HK-2 (cell line): Measurements from ENCODE around the gene LPIN3.
"Not testable (repeated sequence)": the region's sequence is repeated elsewhere in the genome, so short reads cannot be mapped to it uniquely, and the experiment has no call there.

ENCODE experiments used
- DNase-seq: peaks from one replicate; pipeline ENCODE4 v3.0.0-alpha.2; 2018; ENCODE audit not compliant: unreplicated experiment

LPIN3 gene, protein sequence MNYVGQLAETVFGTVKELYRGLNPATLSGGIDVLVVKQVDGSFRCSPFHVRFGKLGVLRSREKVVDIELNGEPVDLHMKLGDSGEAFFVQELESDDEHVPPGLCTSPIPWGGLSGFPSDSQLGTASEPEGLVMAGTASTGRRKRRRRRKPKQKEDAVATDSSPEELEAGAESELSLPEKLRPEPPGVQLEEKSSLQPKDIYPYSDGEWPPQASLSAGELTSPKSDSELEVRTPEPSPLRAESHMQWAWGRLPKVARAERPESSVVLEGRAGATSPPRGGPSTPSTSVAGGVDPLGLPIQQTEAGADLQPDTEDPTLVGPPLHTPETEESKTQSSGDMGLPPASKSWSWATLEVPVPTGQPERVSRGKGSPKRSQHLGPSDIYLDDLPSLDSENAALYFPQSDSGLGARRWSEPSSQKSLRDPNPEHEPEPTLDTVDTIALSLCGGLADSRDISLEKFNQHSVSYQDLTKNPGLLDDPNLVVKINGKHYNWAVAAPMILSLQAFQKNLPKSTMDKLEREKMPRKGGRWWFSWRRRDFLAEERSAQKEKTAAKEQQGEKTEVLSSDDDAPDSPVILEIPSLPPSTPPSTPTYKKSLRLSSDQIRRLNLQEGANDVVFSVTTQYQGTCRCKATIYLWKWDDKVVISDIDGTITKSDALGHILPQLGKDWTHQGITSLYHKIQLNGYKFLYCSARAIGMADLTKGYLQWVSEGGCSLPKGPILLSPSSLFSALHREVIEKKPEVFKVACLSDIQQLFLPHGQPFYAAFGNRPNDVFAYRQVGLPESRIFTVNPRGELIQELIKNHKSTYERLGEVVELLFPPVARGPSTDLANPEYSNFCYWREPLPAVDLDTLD

DNA sequence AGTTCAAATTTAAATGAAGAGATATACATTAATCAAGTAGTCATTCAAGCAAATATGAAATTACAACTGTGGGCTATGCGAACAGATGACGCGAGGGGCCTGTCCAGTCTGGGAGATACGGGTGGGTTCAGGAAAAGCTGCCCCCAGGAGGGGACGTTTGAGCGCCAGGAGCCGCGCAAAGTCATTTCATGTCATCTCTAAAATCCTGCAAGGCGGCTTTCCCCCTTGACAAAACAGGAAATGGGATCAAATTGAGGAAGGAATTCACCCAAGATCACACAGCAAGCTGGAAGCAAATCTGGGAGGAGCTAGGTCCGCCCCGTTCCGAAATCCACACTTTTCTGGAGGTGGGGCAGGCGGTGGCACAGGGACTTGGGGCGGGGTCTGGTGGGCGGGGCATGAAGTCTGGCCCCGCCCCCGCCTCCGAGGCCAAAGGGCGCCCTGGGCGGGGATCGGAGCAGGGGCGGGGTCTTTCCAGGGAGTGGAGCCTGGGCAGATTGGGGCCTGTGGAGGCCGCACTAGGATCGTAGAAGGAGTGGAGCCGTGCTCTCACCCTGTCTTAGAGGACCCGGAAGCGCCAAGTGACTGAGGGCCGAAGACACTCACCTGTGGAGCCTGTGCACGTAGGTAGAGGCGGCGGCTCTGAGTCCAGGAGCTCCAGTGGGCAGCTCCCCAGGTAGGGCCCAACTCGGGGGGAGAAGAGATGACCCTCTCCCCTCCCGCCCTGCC, at the start of gene LPIN3:
TSS of gene LPIN3 (plus strand) at position 495 of the 729 bp plus-strand sequence. CDS start 4,983 bp downstream, outside the sequence.
- DNase-seq, result peak; percentile 99

DNA sequence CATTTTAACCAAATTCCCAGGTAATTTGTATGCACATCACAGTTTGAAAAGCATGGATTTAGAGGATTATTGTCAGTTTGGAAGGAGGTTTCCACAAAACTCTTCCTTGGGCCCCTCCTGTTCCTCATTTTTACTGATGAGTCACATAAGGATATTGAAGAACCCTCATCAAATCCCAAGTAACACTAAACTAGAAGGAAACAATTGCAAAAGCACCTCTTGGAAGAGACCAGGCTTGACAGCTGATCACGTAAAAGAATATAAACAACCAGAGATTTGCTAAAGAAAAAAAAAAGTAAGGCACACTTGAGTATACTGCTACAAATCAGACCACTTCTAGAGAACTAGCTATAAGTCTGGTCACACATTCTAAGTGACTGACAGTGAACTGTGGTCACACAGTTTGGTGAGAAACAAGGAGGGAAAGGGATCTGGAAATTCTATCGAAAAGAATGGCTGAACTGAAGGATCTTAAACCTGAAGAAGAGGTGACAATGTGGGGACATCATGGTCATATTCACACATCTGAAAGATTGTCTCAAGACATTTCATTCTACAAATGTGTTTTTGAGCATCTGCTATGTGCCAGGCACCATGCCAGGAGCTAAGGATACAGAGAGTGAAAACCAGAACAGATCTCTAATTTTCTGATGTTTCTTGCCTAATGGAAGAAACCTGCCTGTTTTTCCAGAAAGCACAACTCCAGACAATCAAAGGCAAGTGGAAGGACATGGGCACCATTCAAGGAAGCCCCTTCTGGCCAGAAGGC, 47.2 kb upstream of the LPIN3 start:
- DNase-seq, result no peak

DNA sequence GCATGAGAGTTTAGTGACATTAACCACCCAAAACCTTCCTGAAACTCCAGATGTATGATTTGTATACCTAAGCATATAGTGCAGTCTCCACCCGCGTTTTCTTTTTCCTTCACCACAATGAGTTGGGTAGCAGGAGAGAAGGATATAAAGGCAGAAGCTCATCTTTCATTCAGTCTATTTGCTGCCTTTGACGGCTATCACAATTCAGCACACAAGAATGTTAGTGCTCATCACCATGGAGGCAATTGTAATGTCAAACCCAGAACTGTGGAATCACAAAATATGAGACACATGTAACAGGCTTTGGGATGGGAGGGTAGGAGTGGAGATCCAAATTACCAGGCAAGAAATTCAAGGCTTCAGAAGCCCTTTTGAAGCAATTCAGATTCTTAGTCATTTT, 40.7 kb upstream of the LPIN3 start:
- no peak for DNase-seq

DNA sequence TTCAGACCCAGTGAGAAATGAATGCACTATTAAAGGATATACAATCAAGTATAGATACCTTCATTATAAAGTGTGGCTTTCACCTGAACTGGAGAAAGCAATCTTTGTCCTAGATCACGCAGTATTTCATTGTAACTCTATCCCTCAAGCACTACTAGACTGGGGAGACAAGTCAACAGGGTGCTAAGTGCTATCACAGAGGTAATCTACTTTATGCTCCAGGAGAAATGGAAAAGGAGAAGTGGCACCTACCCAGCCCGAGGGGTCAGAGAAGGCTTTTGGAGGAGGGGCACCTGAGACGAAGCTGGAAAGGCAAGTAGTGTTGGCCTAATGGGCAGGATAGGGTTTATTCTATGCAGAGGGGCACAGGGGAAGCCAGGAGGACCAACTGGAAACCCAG, 40.2 kb upstream of the LPIN3 start:
- DNase-seq, result no peak

DNA sequence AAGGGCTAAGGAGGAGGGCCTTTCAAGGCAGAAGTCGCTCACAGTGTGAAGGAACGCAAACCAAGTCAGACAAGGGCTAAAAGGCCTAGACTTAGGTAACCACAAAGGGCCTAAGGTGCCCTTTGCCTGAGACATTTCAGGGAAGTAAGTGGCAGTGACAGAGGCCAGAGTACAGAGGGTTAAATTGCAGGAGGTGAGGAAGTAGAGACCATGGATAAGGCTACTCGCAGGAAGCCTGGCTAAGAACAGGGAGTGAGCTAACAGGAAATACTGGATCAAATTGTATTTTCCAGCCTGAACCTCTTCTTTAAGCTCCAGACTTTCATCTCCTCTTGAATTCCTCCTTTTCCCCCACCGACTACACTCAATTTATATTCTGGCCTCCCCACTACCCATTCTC, 39.7 kb upstream of the LPIN3 start:
- DNase-seq, result no peak

DNA sequence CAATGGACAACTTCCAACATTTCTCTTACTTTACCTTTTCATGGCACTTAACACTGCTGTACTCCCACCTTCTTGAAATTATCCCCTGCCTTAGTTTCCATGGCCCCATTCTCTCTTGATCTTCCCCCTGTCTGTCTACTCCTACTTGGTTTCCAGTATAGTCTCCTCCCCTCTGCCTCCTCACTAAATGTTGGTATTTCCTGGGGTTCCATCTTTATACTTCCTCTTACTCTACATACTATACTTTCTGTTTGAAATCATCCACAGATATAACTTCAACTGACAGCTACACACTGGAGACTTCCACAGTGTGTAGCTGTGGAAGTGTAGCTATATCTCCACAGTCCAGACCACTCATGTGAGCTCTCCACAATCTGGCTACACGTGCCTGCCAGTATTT, 36.6 kb upstream of the LPIN3 start:
- DNase-seq, result no peak

DNA sequence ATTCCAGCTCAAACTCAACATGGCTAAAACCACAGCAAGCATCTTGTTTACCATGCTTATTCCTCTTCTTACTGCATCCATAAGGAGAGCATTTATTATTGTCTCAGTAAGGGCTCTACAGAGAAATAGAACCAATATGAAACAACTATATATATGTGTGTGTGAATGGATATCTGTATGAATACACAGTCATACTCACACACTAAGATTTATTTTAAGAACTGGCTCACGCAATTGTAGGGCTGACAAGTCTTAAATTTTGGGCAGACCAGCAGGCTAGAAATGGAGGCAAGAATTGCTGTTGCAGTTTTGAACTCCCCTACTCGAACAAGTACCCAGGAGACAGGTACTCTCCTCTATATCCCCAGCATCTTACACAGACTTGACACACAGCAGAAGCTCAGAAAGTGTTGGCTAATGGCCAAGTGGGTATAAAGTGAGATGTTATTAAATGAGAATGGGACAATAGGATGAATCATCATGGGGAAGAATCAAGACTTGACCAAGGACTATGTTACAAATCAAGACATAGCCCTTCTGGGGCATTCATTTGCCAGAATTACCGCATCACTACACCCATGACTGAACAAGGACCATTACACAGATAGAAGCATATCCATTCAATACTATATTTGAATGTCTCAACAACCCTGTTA, 36.1 kb upstream of the LPIN3 start:
- DNase-seq, result no peak

DNA sequence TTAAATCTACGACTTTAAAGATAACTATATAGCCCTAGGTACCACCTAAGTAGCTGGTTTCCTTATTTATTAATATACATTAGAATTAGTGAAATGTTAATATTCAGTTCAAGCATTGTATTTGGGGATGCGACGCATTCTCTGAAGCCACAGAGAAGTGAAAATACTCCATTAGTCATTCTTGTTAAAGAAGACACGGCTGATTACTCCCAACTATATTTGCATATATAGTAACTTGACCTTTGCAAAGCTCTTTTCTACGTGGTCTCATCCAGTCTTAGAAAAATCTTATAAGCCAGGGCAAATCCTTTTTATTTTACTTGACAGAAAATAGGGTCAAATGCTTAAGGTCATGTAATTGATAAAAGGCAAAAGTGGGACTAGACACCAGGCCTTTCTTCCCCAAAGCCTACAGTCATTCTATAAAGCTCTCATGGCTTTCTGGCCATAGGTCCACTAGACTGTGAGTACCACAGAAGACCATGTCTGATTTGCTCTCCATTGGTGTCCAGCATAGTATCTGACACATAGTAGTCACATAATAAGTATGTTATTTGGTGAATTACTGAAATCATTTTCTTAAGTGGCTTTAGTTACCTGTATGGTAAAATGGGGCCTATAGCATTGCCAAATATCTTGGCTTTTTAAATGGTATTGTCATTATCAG, 34.4 kb upstream of the LPIN3 start:
- no peak for DNase-seq

DNA sequence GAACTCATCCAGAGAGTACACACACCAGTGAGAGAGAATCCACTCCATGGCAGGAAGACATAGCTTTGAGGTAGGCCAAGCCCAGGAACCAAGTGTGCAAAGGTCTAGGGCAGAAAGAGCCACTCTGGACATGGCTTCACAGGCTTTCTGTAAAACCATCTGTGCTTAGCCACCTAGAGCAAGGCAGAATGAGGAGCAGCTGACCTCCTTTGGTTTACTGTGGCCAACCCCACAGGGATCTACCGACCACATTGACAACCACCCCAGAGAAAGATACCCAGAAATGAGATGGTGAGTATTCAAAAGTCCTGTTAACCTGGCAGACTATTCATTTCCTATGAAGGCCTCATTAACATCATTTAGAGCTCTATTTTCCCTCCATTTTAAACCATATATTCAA, 33.6 kb upstream of the LPIN3 start:
- DNase-seq, result no peak

DNA sequence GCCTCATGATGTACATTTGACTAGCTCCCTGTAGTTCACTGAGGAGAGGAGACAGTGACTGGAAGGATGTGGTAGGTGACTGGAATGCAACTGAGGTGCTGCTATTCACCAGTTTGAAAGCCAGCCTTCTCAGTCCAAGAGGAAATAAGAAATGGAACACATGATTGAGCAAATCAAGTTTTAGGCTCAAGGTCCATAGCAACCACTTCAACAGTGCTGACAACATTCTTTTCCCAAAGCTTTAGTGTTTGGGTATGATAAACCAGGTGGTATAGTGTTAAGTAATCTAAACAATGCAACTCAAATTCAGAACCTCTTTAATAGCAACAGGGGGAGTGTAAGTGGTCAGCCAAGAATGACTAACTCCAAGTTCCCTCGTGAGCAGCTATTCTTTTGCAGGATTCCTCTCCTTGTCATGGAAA, 32.3 kb upstream of the LPIN3 start:
- peak; percentile 46 for DNase-seq

DNA sequence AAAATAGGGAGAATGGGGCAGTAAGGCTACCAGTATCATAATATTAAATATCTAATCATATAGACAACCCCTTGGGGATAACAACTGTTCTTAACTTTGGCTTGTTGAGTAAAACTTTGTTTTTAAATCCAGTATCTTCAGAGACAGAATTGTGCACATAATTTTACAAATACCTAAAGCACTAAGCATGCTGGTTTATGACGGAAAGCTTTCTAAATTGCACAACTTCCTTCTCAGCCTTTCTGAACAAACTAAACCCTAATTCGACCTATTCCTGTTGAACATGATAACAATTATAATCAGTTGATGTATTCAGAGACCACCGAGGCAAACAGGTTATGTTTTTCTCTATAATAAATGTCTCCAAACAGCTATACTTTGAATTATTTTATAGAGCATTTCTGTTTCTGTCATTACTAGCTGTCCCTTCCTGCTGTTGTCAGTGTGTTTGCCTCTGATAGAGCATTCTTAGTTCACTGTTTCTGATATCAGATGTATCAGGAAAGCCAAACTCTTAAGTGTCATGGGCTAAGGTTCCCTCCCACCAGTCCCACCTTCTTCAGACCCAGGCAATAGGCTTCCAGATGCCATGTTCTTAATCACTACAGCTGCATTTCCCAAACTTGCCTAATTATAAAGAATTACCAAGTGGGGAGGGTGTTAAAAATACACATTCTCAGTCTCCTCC, 31.8 kb upstream of the LPIN3 start:
- DNase-seq, result no peak

DNA sequence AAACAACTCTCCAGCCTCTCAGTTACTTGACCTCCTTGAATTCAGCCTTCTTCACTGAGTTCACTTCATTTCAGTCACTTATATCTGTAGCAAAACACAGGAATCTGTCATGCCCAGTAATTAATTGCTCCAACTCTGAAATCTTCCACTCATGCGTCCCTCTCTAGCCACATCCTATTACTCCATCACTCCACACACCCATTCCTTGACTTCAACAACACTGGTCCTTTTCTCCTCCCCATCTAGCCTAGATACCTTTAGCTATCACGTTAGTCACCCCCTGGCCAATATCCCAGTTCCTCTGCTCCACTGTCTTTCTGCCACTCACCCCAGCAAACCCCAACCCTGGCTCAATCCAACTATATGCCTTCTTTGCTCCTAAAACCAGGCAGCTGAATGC, 30.8 kb upstream of the LPIN3 start:
- DNase-seq, result no peak

DNA sequence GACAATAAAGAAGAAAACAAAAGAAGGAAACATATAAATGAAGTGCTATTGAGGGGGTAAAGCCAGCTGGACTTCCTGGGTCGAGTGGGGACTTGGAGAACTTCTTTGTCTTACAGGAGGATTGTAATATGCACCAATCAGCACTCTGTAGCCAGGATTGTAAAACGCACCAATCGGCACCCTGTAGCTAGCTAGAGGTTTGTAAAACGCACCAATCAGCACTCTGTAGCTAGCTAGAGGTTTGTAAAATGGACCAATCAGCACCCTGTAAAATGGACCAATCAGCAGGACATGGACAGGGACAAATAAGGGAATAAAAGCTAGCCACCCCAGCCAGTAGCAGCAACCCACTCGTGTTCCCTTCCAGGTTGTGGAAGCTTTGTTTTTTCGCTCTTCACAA, 28.6 kb upstream of the LPIN3 start:
- DNase-seq, result not testable (repeated sequence)

DNA sequence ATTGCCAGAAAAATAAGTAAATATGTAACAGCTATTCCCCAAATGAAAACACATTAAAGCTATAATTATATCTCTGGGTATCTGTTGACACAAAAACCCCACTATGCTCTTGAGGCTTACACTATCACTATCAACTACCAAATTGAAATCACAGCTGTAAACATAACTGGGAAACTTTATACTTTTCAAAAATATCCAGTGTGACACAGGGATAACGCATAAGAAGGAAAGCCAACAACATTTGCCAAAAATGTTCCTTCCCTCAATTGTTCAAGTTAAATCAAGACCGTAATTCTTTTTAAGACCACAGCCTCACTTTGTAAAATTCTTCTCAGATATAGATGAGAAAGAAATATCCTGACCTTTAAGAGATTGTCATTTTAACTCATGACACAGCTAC, 26.2 kb upstream of the LPIN3 start:
- DNase-seq, result no peak

DNA sequence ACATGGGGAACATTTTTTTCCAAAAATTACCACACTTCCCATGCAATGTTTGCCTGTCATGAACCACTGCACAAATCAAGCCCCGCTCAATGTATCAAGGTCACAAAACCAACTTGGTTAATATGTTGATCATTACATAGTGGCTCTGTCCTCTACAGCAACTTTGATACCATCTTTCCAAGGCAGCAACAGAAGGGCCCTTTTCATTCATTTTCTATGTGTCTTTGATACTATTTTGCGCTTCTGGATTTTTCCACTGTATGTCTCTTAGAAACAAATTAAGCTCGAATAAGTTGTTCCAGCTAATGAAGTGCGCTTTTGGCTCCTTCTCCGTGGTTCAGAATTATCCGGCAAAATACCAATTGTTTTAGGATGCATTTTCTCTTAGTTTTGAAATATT, 24.6 kb upstream of the LPIN3 start:
- DNase-seq, result no peak

DNA sequence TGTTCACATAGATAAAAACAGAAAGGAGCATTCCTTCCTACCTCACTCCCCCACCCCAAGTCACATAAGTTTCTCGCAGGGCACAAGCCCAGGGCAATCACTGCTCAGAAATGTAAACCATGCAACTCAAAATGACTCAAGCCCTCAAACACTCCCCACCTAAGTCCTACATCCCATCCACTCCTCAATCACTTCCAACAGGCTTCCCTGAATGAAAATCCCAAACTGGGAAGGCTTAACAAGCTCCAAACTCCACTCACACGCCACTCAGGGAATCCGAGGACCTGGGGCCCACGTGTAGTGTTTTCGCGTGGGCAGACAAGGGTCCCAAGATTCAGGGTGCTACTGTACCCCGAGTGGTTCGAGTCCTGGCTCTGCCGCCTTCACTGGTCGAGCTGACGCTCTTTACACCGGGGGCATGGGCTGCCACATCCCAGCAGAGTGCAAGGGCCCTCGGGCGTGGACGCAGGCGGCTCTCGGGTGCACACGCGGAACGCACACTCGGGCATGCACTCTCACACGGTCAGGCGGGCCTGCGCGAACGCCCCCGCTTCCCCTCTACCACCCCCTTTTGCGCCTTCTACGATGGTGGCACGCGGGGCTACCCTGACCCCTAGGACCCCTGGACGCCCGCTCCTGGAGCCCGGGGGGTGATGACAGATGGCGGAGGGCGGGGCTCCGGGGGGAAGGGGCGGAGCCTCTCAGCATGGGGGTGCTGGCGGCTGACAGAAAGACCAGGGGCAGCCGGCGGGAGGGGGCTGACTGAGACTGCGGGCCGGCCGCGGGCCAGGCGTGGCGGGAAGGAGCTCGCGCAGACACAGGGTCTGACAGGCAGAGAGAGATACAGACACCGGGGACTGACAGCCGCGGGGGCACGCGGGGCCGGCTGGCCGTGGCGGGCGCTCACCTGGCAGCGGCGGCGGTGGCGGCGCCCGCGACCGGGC, 23.7 kb upstream of the LPIN3 start:
- DNase-seq, result peak; percentile 77

DNA sequence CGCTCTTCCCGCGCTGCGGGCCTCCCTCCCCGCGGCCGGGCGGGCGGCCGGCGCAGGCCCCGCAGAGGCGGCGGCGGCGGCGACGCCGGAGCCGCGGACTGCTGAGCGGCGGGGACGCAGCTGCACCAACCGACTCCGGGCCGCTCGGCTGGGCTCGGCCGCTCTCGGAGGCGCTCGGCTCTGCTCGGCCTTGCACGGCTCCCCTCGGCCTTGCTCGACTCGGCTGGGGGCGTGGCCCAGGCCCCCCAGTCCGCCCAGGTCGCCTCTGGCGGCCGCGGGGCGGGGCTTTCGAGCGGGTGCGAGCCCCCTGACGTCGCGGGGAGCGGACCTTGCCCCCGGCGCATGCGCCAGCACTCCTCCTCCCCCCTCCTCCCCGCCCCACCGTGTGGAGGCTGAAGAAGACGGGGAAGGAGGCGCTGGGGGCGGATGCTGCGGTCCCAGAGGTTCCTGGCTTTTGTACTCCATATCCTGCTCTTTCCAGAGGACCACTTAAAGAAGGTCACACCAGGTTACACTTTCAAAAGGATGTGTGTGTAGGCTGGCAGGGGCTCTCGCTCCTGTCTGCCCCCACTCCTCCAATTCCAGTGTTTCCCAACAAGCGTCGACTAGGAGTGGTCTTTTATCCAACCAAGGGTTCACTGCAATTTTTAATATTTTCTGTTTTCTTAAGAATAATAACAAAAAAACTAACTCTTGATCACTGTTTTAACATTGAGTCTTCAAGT, 22.9 kb upstream of the LPIN3 start, which contains the start of gene ZHX3:
TSS of gene ZHX3 (minus strand) at position 186 of the 725 bp plus-strand sequence. CDS start 112,815 bp downstream, outside the sequence.
- DNase-seq, result peak; percentile 99

DNA sequence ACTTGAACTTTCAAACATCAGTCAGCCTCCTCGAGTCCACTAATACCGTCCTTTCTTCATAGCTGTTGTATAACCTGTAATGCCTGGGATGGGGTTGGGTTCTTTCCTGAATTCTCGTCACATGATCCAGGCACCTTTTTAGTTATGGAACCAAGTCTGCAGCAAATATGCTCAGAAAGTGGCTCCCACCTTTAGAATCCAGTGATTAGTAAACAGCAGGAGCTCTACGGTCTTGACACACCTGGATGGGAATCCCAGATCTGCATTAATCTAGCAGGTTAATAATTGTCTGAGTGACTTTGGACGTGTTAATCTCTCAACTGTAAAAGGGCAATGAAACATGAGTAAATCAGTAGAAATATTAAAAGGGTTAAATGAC, 22.4 kb upstream of the LPIN3 start:
- DNase-seq, result no peak
